Ascending aorta (tissue), 2 donors: ENCODE measurements around the gene SPANXA1. TPM values are rescaled to one million over a fixed set of nuclear protein-coding genes. Genes with fewer than 3 reads are reported as not detected.
"Not testable (repeated sequence)": the region's sequence is repeated elsewhere in the genome, so short reads cannot be mapped to it uniquely, and the experiment has no call there.

Source experiments
- DNase-seq, 2 donors: peaks; one replicate each; pipeline ENCODE4 v3.0.0-alpha.2; 2019; ENCODE audit warnings: low spot score in 2 of 2
- H3K27ac ChIP-seq, 2 donors: fragments of 200-600 bp; sonication (generic); one replicate each; pipeline ENCODE4 v1.5.1; 2016 to 2017; ENCODE audit warnings: mild to moderate bottlenecking in 1 of 2
- H3K27me3 ChIP-seq: fragments of 200-600 bp; sonication (generic); one replicate; pipeline ENCODE4 v1.5.1; 2017
- H3K36me3 ChIP-seq, 2 donors: fragments of 200-600 bp; sonication (generic); one replicate each; pipeline ENCODE4 v1.5.1; 2016
- H3K4me1 ChIP-seq, 2 donors: fragments of 200-600 bp; sonication (generic); one replicate each; pipeline ENCODE4 v1.5.1; 2016 to 2017; ENCODE audit warnings: mild to moderate bottlenecking in 1 of 2
- H3K4me3 ChIP-seq, 2 donors: fragments of 200-600 bp; sonication (generic); one replicate each; pipeline ENCODE4 v1.5.1; 2016 to 2017; ENCODE audit warnings: mild to moderate bottlenecking in 1 of 2
- H3K9me3 ChIP-seq, 2 donors: fragments of 200-600 bp; sonication (generic); one replicate each; pipeline ENCODE4 v1.5.1; 2016
- CTCF ChIP-seq, 3 experiments: fragments of 200-600 bp in 2 of 3; fragments of 450-650 bp in 1 of 3; sonication (generic) in 2 of 3; IDR thresholded peaks; one replicate each; pipeline ENCODE4 v1.5.1; 2016 to 2019; ENCODE audit warnings: antibody characterized with exemption in 3 of 3, mild to moderate bottlenecking in 1 of 3, moderate library complexity in 1 of 3
- intact Hi-C: fragments of 100-400 bp; cut with DNase I; formaldehyde crosslinking; loops from one replicate; pipeline ENCODE4 v1.15.1; 2023
- total RNA-seq: library from RNA; depleted of rRNA; stranded (reverse); fragments of >200 nt; gene quantifications from one replicate; pipeline ENCODE4 v1.1.0, GENCODE V29; 2016

The SPANXA1 gene
- not detected for total RNA-seq

GRCh38 chrX:141584638-141585037, at the start of gene SPANXA1:
SPANXA1 (minus strand) TSS chrX:141584738; CDS start chrX:141584678, 60 bp downstream.
- H3K27me3 ChIP-seq, DNase-seq, intact Hi-C loops, H3K36me3 ChIP-seq, H3K9me3 ChIP-seq, H3K27ac ChIP-seq, H3K4me3 ChIP-seq, H3K4me1 ChIP-seq: not testable (repeated sequence)

- no peaks in the 10 kb centered on the region for H3K4me1 ChIP-seq
- H3K36me3 ChIP-seq: no peaks in the 10 kb centered on the region
- DNase-seq: no peak
- H3K9me3 ChIP-seq: no peaks in the 10 kb centered on the region
- no peaks in the 10 kb centered on the region for H3K27me3 ChIP-seq
- no peak overlapping the region for H3K27ac ChIP-seq
- no peak overlapping the region for H3K4me3 ChIP-seq
- TF ChIP-seq CTCF (IDR thresholded peaks at IDR 0.05): no peak
- intact Hi-C loops: no loop called here
Observed at GRCh38 chrX:141632124-141632523, 47.6 kb upstream of the SPANXA1 start.

- Histone ChIP-seq H3K4me1 (no peaks in the 10 kb centered on the region), H3K27me3 (no peaks in the 10 kb centered on the region), H3K27ac (no peak overlapping the region), H3K36me3 (no peaks in the 10 kb centered on the region), H3K9me3 (no peaks in the 10 kb centered on the region), H3K4me3 (no peak overlapping the region)
- DNase-seq: no peak
- TF ChIP-seq CTCF (IDR thresholded peaks at IDR 0.05): no peak
- intact Hi-C loops: no loop called here
Observed at GRCh38 chrX:141619336-141619735, 34.8 kb upstream of the SPANXA1 start.

GRCh38 chrX:141609111-141609510, 24.6 kb upstream of the SPANXA1 start:
- Histone ChIP-seq H3K27me3 (no peaks in the 10 kb centered on the region), H3K27ac (no peak overlapping the region), H3K4me1 (no peaks in the 10 kb centered on the region), H3K36me3 (no peaks in the 10 kb centered on the region), H3K9me3 (no peaks in the 10 kb centered on the region), H3K4me3 (no peak overlapping the region)
- no peak for TF ChIP-seq CTCF (IDR thresholded peaks at IDR 0.05)
- intact Hi-C loops: no loop called here
- DNase-seq: no peak

GRCh38 chrX:141589408-141589807, 4.9 kb upstream of the SPANXA1 start, which contains the start of gene SPANXA2:
SPANXA2 (plus strand) TSS chrX:141589708; CDS start chrX:141589768, 60 bp downstream.
- H3K9me3 ChIP-seq, DNase-seq, H3K27me3 ChIP-seq, H3K4me3 ChIP-seq, H3K27ac ChIP-seq, intact Hi-C loops, H3K4me1 ChIP-seq, H3K36me3 ChIP-seq: not testable (repeated sequence)

- H3K36me3 ChIP-seq, H3K27ac ChIP-seq, H3K4me3 ChIP-seq, H3K9me3 ChIP-seq, H3K4me1 ChIP-seq, H3K27me3 ChIP-seq, intact Hi-C loops: not testable (repeated sequence)
- DNase-seq: peak in 1 of 2 donors; percentile 33
Observed at GRCh38 chrX:141542551-141542950, 42.0 kb downstream of the SPANXA1 start.

Other genes starting within 250 kb of the SPANXA1 start
- gene SPANXA2, start 5.0 kb upstream of the SPANXA1 start, total RNA-seq: not detected
- not detected for gene SPANXD, start 114.0 kb upstream of the SPANXA1 start, total RNA-seq